HG02938 (cell line): ENCODE measurements around the gene ATP8A2.
"Not testable (repeated sequence)": the region's sequence is repeated elsewhere in the genome, so short reads cannot be mapped to it uniquely, and the experiment has no call there.

Experiments
- ATAC-seq: cut with Tn5 transposase; IDR thresholded peaks from one replicate; pipeline ENCODE4 v1.9.1; 2021; ENCODE audit warnings: mild to moderate bottlenecking, moderate library complexity; ENCODE audit not compliant: unreplicated experiment

ATP8A2 gene

DNA sequence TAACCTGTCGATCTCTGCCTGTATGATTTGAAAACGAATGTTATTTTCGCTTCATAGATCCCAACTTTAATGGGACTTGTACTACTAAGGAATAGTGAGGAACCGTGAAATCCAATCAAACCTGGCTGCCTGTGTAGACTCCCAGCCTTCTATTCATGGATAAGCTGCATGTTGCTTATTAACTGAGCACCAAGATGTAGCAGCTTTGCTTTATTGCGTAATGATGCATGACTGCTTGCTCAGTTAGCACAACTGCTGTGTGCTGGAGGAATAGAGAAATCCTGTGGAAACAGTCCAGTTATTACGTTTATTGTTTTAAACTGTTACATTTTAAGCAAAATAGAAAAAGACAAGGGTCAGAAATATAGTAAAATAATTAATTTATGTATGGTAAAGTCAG lies 571.9 kb downstream of the ATP8A2 start:
- ATAC-seq: no peak

DNA sequence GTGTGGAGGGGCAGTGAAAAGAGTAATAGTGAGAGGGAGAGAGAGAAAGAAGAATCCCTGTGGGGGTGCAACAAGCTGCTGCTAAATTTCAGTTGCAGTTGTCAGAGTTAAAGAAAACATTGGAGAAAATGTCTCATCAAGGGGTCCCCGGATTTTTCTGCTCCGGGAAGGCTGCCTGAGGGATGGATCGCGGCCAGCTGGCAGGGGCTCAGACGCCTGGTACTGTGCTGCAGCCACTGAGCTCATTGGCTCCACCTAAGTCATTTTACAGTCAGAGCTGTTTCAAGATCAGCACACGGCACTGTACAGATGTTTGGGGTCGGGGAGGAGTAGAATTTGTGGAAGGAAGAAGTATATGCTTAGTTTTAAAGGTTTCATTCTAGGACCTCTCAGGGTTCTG lies 573.8 kb downstream of the ATP8A2 start:
- ATAC-seq: no peak

DNA sequence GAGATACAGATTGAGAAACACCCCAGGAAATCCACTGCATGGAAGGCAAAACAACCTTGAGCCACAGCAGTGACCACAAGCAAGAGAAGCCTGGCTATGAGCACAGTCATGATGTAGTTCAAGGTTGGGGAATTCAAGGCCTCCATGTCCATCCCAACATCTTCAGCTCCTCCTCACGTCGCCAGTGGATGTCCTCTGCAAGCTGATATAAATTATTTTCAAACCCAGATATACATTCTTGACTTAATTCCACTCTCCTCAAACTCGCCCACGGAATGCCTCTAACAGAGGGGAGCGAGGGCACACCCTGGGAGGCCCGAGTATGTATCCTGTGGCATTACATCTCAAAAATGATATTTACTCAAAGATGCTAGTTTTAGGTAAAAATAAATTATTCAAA lies 574.5 kb downstream of the ATP8A2 start:
- ATAC-seq: no peak

DNA sequence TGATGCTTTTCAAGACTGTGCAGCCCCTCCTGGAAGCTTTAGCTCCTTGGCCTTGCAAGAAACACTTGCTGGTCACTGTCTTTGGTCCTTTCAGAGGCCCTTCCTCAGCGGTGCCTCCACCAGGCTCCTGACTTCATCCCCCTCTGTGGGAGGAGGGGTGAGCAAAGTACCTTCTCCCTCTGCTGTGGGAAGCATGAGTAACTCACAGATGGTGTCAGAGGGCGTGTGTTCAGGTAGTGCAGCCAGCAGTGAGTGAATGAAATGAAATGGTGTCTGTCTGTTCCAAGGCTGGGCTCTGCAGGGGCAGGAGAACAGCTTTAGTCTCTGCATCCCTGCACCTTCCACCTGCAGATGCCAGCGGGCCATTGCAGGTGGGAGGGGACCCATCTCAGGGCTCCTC lies 577.1 kb downstream of the ATP8A2 start:
- ATAC-seq: no peak

DNA sequence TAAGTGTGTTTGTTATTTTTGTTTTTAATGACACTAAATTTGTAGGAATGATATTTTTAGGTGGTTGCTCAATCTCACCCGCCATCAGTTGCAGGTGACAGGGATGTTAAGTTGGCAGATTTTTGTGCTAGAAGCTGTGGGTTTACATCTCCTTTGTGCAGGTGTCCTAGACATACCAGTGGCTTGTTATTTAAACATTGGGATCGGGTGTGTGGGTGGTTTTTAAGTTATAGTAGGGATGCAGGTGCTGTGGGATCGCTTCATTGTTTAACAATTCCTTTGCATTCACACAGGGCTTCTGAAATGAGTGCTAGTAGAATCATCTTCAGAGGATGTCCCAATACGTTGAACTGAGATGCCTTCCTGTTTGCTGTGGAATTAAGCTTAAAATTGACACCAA lies 580.1 kb downstream of the ATP8A2 start:
- no peak for ATAC-seq

DNA sequence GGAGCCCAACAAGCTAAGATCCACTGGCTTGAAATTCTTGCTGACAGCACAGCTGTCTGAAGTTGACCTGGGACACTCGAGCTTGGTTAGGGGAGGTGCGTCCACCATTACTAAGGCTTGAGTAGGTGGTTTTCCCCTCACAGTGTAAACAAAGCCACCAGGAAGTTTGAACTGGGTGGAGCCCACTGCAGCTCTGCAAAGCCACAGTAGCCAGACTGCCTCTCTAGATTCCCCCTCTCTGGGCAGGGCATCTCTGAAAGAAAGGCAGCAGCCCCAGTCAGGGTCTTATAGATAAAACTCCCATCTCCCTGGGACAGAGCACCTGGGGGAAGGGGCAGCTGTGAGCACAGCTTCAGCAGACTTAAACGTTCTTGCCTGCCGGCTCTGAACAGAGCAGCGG lies 582.3 kb downstream of the ATP8A2 start:
- ATAC-seq: not testable (repeated sequence)

DNA sequence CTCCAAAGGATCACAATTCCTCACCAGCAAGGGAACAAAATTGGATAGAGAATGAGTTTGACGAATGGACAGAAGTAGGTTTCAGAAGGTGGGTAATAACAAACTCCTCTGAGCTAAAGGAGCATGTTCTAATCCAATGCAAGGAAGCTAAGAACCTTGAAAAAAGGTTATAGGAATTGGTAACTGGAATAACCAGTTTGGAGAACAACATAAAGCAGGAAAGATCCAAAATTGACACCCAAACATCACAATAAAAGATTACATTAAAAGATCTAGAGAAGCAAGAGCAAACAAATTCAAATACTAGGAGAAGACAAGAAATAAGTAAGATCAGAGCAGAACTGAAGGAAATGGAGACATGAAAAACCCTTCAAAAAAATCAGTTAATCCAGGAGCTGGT lies 583.2 kb downstream of the ATP8A2 start:
- ATAC-seq: not testable (repeated sequence)

DNA sequence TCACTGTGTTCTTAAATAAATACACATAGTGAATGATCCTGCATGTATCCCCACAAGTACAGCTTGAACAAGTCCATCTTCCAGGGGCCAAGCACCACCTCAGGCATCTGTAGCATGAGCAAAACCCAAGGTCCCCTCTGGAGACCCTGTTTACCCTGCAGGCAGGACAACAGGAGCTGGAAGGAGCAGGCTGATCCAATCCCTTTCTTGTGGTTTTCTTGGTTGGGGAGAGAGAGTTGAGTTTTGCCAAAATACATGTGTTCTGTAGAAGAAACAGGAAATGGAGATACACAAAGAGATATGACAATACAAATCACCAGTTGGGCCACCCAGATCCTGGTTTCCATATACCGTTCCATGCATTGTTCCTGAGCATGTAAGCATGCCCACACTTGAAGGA lies 587.2 kb downstream of the ATP8A2 start:
- no peak for ATAC-seq

DNA sequence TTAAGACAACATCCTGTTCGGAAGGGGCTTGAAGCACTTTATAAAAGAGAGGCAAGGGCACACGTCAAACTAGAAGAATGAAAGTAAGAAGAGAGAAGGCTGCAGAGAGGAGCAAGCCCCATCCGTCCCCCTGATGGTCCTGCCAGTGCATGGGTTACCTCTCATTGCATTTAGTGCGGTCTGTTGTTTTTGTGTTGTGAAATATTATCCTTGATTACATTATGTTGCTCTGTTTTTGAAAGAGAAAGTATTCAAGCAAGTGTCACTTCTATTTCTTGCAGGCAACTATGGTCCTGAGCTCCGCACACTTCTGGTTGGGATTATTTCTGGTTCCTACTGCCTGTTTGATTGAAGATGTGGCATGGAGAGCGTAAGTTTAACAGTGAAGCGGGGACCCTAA lies 589.5 kb downstream of the ATP8A2 start:
- no peak for ATAC-seq

DNA sequence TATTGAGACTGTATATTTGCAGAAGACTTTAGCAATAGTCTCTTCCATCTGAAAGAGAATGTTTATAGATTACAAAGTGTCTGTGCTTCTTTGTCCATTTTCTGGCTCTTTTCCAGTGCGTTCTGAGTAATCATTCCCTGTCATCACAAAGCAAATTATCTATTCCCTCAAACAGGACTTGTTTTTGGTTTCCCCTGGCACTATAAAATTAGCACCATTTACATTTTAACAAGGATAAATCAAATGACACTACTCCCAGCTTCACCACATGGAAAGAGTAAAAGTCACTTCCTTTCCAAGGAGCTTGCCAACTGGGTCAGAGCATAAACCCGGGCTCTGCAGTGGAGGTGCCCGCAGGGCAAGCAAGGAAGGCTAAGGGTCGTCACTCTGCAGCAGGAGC lies 591.9 kb downstream of the ATP8A2 start:
- ATAC-seq: no peak

DNA sequence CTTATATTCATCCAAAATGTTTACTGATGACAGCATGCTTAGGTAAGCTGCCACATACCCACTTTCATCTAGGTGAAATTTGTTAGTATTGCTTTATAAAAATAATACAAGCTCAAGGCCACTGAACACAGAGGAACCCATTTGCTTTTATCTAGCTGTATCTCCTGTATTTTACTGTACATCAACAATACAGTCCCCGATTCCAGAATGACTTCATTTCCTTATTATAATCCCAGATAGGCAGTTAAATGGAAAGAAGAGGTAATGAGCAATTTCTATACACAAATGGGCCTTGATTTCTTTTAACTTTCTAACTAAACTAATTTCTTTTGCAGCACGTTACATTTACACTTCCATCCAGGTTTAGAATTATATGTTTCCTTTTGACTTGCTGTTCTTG lies 593.8 kb downstream of the ATP8A2 start:
- ATAC-seq: no peak

DNA sequence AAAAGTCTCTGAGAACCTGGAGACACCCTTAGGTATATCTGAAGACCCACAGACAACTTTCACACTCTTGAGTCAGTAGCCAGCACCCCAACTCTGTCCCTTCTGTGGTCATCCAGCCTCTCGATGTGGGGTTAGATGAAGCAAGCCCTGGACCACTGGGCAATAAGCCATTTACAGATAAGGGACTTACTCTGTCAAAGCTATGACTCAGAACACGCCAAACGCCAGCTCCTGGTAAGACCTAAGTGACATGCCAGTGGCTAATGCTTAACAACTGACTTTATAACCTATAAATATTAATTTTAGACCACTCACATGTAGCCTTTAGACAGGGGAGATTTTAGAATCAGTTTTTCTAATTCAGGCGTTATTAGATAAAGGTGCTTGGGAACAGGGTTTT lies 594.3 kb downstream of the ATP8A2 start:
- no peak for ATAC-seq

DNA sequence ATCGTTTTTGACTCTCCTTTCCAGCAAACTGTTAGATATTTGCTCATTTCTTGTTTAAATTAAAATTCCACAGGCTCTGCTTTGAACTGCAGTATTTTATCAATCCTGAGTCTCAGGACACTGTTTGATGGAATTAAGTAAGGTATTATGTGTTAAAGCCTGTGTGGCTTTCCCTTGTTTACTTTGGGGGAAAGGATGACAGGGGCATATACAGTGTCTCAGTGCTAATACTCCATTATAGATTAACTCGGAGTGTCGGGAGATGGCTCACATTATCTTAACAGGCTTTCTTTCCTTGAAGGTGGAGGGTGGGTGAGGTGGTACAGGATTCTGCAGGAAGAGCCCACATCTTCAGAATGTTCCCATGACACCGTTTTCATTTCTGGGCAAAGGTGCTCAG lies 595.4 kb downstream of the ATP8A2 start:
- no peak for ATAC-seq

DNA sequence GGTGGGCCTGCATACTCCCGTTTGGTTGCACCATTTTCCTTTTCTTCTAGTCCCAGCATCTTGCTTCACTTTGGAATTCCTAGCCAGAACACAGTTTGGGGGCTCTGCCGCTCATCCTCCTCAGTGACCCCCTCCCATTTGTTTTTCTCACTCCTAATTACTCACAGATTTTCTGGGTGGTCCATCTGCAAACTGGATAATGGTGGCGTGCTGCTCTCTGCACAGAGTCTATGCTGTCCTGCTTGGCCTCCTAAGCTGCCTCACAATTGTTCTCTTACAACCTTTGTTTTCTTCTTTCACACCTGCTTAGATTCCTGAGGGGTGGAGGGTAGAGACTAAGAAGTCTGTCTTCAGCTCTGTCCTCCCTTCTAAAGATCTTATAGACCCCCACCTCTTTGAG lies 599.3 kb downstream of the ATP8A2 start:
- no peak for ATAC-seq

DNA sequence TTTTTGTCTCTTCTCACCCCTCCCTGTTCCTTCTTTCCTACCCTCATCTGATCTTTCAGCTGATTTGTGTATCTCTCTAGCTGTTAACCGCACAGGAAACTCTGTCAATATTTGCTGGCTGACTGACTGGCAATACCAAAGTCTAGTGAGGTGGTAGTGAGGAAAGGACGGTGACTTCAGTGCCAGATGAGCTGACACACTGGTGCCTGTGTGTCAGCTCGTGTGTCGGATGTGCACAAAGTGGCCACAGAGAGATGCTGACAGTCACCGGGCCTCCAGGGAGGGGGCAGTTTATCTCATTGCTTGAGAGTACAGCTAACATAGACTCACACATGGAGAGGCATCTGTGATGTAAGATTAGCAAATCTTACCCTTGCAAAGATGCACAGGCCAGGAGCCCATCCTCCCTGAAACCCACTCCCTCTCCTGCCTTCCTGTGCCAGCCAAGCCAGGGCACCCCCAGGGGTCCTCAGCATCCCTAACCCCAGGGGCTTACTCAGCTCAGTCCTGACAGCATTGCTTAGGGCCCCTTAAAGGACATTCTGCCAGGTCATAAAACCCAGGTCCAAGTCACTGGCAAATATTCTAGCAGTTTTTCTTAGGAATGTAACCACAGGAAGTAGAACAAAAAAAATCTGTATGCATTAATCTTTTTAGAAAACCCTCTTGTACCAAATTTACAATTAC lies 599.8 kb downstream of the ATP8A2 start:
- no peak for ATAC-seq

DNA sequence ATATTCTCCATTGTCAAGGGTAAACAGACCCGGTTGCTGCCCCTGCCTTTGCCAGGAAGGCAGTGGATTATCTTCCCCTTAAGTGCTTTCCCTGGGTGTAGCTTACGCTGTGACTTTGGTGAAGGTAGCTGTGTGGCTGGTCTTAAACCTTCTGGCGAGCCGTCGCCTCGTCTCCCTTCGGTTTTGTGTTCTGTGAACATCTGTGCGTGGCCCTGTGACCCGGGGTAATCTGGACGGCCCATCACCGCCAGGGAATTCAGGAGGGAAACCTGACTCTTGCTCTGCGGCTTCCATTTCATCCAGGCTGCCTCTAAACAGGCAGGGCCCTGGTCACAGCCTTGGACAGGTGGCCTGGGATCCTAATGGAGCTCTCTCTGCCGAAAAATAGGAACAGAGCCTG lies 601.3 kb downstream of the ATP8A2 start:
- no peak for ATAC-seq

DNA sequence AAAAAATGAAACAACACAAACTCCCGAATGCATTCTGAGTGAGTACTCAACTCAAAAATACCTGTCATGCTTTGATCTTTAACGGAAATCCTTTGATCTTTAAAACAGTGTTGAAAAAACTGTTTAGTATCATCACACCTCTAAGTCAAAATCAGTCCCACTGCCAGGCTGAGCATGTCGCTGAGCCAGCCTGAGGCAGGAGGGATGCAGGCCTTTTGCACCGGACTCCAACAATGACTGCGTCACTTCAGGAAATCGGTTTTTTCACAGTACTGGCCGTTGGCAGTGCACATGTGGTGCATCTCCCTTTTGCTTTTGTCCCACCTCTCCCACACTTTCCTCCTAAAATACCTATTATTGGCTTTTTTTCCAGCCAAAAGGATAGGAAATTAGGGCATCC lies 601.8 kb downstream of the ATP8A2 start:
- no peak for ATAC-seq

DNA sequence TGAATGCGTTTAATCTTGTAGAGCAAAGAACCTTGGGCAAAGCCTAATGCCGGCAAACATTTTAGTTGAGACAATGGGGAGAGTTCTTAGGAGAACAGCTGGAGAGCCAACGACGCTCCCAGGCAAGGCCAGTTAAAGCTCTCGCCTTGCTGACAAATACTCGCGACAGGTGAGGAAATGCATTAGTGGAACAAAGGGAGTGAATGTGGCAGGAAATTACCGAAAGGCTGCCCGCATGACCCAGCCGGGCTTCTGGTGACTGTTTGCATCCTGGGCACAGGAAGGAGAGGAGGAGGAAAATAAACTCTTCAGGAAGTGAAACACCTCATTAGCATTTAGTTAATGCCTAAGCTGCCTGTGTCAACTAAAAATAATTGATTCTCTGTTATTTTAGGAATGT lies 605.4 kb downstream of the ATP8A2 start:
- no peak for ATAC-seq

DNA sequence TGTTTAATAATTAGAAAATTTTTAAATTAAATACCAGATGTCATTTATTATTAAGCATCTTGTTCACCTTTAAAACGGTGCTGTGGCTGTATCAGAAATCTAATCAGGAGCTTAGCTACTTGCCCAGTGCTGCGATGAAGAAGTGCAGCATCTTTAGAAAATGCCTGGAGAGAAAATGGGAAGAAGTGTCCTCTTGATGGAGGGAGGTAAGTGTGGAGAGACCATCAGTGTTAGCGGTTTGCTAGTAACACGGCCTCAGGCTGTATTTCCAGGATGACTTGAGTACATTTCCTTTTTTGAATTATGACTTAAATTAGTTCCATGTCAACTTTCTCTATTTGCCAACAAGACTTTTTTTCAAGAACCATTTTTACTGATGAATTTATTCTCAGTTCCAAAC lies 605.9 kb downstream of the ATP8A2 start:
- ATAC-seq: no peak

DNA sequence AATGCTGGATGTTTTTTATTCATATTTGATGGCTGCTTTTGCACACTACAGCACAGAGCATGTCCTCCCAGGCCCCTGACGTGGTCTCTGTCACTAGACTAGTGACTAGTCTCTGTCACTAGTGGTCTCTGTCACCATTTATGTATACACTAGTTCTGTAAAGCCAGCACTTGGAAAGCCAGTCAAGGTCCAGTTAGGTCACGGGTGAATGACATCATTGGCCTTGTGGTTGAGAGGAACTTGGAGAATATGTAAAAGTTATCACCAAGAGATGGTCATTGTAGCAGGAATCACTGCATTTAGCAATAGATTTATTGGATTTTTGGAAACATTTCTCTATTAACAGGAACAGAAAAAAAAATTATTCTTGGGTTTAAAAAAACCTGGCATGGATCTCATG lies 607.2 kb downstream of the ATP8A2 start:
- ATAC-seq: no peak

DNA sequence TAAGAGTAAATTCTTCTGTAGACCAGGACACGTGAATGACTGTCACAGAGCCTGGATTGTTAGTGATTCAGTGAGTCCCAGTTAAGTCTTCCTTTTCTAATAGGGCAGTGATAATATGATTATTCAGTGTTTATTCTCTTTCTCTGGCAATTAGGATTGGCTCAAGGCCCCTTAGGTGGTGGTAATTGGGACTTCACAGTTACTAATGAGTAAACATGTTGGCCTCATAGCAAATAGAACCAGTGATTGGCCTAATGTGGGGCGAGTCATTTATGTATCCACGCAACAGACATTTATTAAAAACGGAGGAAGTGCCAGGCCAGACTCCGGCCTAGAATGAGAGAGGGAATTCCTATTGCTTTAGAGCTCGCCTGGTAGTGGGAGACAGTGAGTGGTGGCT lies 607.6 kb downstream of the ATP8A2 start:
- no peak for ATAC-seq

DNA sequence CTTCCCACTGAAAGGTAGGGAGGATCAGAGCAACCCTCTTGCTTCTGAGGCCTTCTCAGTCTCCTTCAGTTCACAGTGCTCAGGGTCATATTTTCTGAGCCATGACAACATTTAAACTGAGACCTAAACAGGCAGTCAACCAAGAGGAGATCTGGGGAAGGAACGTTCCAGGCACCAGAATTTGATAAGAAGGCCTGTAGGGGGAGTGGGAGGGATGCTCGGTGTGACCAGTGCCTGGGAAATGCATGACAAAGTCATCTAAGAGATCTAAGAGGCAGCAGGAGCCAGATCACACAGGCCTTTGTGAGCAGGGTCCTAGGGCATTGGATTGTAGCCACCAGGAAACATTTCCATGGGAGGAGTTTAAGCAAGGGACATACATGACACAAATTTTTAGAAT lies 608.5 kb downstream of the ATP8A2 start:
- no peak for ATAC-seq

DNA sequence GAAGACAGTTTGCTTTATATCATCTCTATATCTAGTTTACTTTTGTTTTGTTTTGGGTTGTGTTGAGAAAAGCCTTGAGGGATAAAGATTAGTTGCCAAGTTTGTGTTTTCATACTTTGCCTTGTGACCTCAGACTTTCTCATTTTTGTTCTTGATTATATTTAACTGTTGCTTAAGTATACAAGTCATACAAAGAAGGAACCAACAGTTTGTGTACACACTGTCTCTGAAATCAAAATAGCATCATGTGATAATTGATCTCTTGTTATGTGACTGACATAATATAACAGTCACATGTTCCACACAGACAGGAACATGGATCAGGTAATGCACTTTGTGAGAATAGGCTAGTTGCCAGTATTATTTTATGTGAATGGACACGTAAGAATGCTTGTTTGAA lies 609.3 kb downstream of the ATP8A2 start:
- no peak for ATAC-seq

DNA sequence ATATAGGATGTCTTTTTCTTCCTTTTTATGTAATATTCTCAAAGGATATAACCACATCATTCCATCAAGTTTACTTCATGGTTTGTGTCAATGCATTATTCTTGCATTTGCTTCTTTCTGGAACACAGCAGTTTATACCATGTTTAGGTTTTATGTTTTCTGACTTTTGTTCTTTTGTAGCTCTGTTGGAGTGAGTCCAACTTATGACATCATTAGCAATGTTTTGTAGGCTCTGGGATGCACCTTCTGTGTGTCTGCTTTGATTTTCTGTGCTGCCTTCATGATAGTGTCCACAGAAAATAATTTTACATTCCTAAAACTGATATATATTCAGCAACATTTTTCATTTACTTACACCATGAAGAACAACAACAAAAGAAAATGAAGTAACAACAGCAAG lies 611.1 kb downstream of the ATP8A2 start:
- no peak for ATAC-seq
